GM10248 (cell line): ENCODE measurements around the gene COQ5.

ENCODE experiments used
- CTCF ChIA-PET: fragments of 300-600 bp; sonication (Branson Sonifier 250); formaldehyde crosslinking; extraction: SDS; loops from one replicate; lab custom pipeline; 2021; ENCODE audit warnings: antibody characterized with exemption; lab: Yijun Ruan, JAX
- POLR2A ChIA-PET: fragments of 350-650 bp; sonication (Branson Sonifier 250); formaldehyde crosslinking; extraction: SDS; loops from one replicate; lab custom pipeline; 2020; ENCODE audit warnings: antibody characterized with exemption; lab: Yijun Ruan, JAX
- DNase-seq: peaks from one replicate; pipeline ENCODE4 v3.0.0; 2012; ENCODE audit errors: extremely low spot score
- TF ChIP-seq, protein P1 (sequence below): IDR thresholded peaks from 2 replicates; pipeline ENCODE4 v1.5.1; 2012; ENCODE audit warnings: mild to moderate bottlenecking, low read depth; ENCODE audit errors: extremely low read depth, missing control alignments, control extremely low read depth

The COQ5 gene

DNA sequence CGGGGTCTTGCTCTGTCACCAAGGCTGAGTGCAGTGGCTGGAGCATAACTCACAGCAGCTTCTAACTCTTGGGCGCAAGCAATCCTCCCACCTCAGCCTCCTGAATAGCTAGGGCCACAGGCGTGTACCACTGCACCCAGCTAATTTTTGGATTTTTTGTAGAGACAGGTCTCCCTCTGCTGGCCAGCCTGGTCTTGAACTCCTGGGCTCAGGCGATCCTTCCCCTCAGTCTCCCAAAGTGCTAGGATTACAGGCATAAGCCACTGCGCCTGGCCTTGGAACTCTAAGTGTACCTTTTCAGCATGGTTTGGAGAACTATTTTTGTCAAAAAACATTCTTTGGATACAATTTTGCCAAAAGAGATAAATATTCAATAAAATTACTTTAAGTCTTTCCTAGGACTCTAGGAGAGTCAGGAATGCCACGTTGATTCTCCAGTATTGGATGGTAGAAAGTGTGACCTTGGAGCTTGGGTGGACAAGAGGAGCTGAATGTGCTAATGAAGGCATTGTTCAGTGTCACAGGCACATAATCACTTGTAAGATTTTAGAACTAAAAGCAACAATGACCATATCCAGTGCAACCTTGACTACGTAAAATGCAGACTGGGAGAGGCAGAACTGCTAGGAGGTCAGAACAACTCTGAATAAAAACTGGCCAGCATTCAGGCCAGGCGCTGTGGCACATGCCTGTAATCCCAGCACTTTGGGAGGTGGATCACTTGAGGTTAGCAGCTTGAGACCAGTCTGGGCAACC, 62.2 kb downstream of the COQ5 start:
- POLR2A ChIA-PET: no interaction called here
- no peak for DNase-seq
- TF ChIP-seq, protein P1, sequence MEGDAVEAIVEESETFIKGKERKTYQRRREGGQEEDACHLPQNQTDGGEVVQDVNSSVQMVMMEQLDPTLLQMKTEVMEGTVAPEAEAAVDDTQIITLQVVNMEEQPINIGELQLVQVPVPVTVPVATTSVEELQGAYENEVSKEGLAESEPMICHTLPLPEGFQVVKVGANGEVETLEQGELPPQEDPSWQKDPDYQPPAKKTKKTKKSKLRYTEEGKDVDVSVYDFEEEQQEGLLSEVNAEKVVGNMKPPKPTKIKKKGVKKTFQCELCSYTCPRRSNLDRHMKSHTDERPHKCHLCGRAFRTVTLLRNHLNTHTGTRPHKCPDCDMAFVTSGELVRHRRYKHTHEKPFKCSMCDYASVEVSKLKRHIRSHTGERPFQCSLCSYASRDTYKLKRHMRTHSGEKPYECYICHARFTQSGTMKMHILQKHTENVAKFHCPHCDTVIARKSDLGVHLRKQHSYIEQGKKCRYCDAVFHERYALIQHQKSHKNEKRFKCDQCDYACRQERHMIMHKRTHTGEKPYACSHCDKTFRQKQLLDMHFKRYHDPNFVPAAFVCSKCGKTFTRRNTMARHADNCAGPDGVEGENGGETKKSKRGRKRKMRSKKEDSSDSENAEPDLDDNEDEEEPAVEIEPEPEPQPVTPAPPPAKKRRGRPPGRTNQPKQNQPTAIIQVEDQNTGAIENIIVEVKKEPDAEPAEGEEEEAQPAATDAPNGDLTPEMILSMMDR: peak; percentile 62
- CTCF ChIA-PET: interaction anchor here (0.8 to 5.6 kb wide), 11 partner anchors 9 to 110 kb away, joined by 3 to 50 read pairs (median 9); partner anchors contain the start of genes COX6A1 and DYNLL1

DNA sequence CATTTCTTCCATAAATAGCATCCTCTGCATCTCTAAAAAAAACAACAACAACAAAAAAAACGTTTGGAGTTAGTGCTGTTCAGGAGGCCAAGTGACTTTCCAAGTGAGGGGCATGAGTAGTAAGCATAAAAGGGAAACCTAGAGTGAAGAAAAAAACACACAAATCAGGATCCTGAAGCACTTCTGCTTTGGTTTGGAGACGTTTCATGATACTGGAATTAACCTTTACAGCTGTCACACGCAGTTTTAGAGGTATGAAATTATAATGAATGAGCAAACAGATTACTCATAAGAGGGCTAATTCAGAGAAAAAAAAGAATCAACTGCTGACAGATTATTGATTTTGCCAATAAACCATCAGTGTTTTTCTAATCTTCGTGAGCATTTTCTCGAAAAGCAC, 63.2 kb downstream of the COQ5 start:
- no peak for DNase-seq
- CTCF ChIA-PET: interaction anchor here (1.1 to 5.6 kb wide), 7 partner anchors 8 to 26 kb away, joined by 4 to 50 read pairs (median 22); partner anchors contain the start of gene COX6A1
- POLR2A ChIA-PET: no interaction called here
- TF ChIP-seq, protein P1: no peak

DNA sequence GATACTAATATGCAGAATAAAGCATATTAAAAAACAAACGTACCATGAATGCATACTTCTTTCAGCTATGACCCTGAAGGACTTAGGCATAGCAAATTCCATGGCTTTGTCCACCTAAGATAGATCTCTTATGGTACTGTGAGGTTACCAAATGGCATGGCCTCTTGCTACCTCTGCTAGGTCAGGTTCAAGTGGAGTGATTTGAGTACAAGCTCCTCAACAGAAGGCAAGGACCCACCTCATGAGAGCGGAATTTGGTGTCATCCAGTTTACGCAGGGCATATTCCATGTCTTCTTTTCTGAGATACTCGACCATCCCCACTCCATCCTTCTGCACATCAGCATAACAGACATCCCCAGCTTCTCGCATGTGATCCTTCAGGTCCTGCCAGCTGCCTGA, 65.2 kb downstream of the COQ5 start:
- no peak for DNase-seq
- POLR2A ChIA-PET: no interaction called here
- CTCF ChIA-PET: interaction anchor here (0.8 to 3.9 kb wide), 7 partner anchors 11 to 596 kb away, joined by 3 to 24 read pairs (median 4); partner anchors contain the start of genes COX6A1, GATC and TRIAP1
- TF ChIP-seq, protein P1: no peak

DNA sequence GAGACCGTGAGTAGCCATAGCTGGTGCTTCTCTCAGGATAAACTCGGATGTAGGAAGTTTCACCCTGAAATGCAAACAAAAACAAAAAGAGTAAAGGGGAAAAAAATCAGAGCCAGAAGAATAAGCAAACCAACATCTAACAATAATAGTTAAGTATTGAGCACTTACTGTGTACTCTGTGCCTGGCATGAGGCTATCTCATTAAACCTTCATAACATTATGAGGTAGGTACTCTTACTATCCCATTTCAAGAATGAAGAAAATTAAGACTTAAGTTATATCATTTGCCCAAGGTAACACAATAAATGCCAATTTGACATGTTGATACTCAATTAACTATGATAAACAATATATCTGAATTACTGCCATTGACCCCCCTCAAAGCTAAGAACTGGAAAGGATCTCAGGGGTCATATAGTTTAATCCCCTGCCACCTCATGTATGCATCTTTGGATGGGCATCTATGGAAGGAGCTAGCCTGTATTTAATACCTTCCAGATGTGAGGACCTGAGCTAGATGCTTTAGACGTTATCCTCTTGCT, 66.8 kb downstream of the COQ5 start:
- CTCF ChIA-PET: interaction anchor here (1.8 to 3.9 kb wide), 4 partner anchors 9 to 23 kb away, joined by 4 to 24 read pairs (median 14); partner anchors contain the start of gene COX6A1
- TF ChIP-seq, protein P1: no peak
- POLR2A ChIA-PET: interaction anchor here (0.6 kb wide), 1 partner anchor 13 kb away, joined by 5 read pairs; no protein-coding TSS in a partner anchor
- DNase-seq: no peak

DNA sequence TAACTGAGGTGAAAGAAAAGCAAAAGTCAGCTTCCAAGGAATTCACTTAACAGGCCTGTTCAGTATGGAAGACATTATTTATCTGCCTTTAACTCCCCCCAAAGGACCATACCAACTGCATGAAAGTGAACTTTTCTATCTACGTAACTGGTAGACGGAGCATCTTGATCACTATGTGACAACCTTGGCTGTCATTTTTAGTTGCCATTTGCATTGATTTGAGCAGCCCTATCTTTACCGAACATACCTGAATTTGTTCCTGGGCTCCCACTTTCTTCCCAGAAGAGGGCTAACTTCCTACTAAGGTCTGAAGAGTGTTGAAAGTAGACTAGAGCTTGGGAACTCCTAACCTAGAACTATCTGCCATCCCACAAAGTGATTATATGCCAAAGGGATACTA, 68.8 kb downstream of the COQ5 start:
- no peak for DNase-seq
- ChIA-PET POLR2A (no interaction called here), CTCF (no interaction called here)
- TF ChIP-seq, protein P1: no peak

DNA sequence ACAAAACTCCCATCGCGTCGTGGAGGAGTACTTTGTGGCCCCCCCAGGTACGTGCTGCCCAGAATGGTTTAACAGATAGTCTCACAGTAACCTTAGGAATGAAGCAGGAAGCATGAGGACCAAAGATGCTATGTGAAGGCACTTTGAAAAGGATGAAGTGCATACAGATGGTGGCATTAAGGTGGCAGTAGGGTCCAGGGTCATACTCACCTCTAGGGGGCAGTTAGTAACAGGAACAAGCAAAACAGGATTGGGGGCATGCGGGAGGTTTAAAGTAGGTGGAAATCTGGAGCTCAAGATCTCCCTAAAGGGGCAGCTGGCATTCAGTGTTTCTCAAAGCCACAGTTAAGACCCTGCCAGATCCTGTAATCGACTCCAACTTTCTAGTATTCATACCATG, 71.8 kb downstream of the COQ5 start:
- no peak for DNase-seq
- TF ChIP-seq, protein P1: peak; percentile 22
- ChIA-PET POLR2A (no interaction called here), CTCF (interaction anchor here (1.0 to 4.9 kb wide), 8 partner anchors 10 to 229 kb away, joined by 3 to 50 read pairs (median 5); partner anchors contain the start of genes DYNLL1 and SRSF9)
